BLaER1 treated with 17β-estradiol and CSF1 and Interleukin-3, amounts not matched to agents 10 nM and 100 nM (cell line): Measurements from ENCODE around the gene CEACAM21.
"Not testable (repeated sequence)": the region's sequence is repeated elsewhere in the genome, so short reads cannot be mapped to it uniquely, and the experiment has no call there.

Source experiments
- H3K27ac ChIP-seq, 11 experiments: shearing (Covaris generic); formaldehyde crosslinking; 2 replicates each; pipeline ENCODE4 v1.8.1; 2022
- H3K27me3 ChIP-seq, 11 experiments: shearing (Covaris generic); formaldehyde crosslinking; 2 replicates each; pipeline ENCODE4 v1.8.1; 2022
- H3K36me3 ChIP-seq, 11 experiments: shearing (Covaris generic); formaldehyde crosslinking; 2 replicates each; pipeline ENCODE4 v1.8.1; 2022
- H3K4me1 ChIP-seq, 10 experiments: shearing (Covaris generic); formaldehyde crosslinking; 2 replicates each; pipeline ENCODE4 v1.8.1; 2022
- H3K4me2 ChIP-seq, 11 experiments: shearing (Covaris generic); formaldehyde crosslinking; 2 replicates each; pipeline ENCODE4 v1.8.1; 2022
- H3K4me3 ChIP-seq, 10 experiments: shearing (Covaris generic); formaldehyde crosslinking; 2 replicates each; pipeline ENCODE4 v1.8.1; 2022
- H3K9ac ChIP-seq, 11 experiments: shearing (Covaris generic); formaldehyde crosslinking; 2 replicates each; pipeline ENCODE4 v1.8.1; 2022
- H3K9me3 ChIP-seq, 11 experiments: shearing (Covaris generic); formaldehyde crosslinking; replicated peaks in 1 of 11; 2 replicates each; pipeline ENCODE4 v1.8.1; 2022
- H4K20me1 ChIP-seq, 11 experiments: shearing (Covaris generic); formaldehyde crosslinking; 2 replicates each; pipeline ENCODE4 v1.8.1; 2022
- Cebpa-rat ChIP-seq, 11 experiments: shearing (Covaris generic); IDR thresholded peaks; 2 replicates each; pipeline ENCODE4 v1.8.1; 2022

The CEACAM21 gene

DNA sequence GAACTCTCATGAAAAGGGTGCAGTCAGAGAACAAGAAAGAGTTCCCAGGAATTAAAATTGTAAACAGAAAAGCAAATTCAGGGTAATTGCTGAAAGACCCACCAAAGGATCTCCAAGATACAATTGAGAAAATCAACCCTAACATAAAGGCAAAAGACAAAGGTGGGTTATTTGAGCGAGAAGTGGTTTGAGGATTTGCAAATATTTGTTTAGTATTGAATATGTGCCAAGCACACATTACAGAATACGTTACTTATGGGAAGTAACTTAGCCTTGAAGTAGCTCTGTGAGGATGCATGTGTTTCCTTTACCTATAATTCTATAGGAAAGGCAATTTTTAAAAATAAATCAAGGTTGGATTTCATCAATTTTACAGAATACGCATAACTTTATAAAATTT is 10.0 kb upstream of the CEACAM21 start:
- TF ChIP-seq Cebpa-rat (IDR thresholded peaks at IDR 0.05) = no peak
- Histone ChIP-seq H3K4me2 (peak overlapping the region in 3 of 11 experiments; percentile 13 to 28 (median 28); a peak in 4 of 22 replicates), H3K27me3 (peaks cover 0 to 15% (median 0%) of the 10 kb centered on the region in 11 experiments; a peak in 6 of 22 replicates), H3K36me3 (peaks cover 0 to 51% (median 25%) of the 10 kb centered on the region in 11 experiments; a peak in 15 of 22 replicates), H3K27ac (no peak overlapping the region), H4K20me1 (peaks cover 25 to 67% (median 39%) of the 10 kb centered on the region in 11 experiments; a peak in 20 of 22 replicates), H3K9ac (no peak overlapping the region), H3K4me1 (peaks cover 26 to 62% (median 50%) of the 10 kb centered on the region in 10 experiments), H3K9me3 (peaks cover 0 to 3% (median 0%) of the 10 kb centered on the region in 11 experiments; a peak in 2 of 22 replicates), H3K4me3 (no peak overlapping the region)

DNA sequence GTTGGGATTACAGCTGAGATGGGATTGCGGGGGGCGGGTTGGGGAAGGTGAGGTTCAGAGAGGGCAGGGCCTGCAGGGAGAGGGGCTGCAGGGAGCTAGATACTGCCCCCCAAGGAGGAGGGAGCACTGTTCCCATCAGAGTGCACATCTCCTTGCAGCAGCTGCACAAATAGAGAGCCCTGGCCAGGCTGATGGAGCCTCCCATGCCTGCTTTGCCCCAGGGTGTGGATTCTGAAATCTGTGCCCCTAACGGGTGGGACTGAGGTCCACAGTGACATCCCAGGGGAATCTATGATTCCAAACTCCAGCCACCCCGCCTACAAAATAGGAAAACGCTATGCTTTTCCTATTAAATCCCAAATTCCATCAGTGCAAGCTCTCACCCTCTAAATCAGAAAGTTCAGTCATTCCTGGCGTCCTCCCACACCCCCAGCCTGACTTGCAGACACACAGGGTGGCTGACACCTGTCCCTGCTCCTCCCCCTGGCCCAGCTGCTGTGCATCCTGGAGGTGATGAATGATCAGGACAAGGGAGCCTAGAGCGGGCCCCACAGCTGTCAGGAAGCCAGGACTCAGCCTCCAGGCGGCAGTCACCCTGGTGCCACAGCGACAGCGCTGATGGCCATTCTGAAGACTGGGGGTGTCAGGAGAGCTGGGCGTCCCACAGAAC is 6.3 kb upstream of the CEACAM21 start:
- Histone ChIP-seq H3K9me3 (peaks cover 0 to 3% (median 0%) of the 10 kb centered on the region in 11 experiments; a peak in 2 of 22 replicates), H3K36me3 (peaks cover 8 to 68% (median 47%) of the 10 kb centered on the region in 11 experiments; a peak in 21 of 22 replicates), H3K4me1 (peaks cover 8 to 35% (median 26%) of the 10 kb centered on the region in 10 experiments), H4K20me1 (peaks cover 18 to 73% (median 38%) of the 10 kb centered on the region in 11 experiments; a peak in 19 of 22 replicates), H3K27ac (no peak overlapping the region), H3K4me2 (peak overlapping the region in 4 of 11 experiments; percentile 2 to 35 (median 24); a peak in 5 of 22 replicates), H3K27me3 (peaks cover 0 to 4% (median 0%) of the 10 kb centered on the region in 11 experiments; a peak in 6 of 22 replicates), H3K4me3 (no peak overlapping the region), H3K9ac (peak overlapping the region in 3 of 11 experiments; percentile 6 to 49 (median 12); a peak in 2 of 22 replicates)
- no peak for TF ChIP-seq Cebpa-rat (IDR thresholded peaks at IDR 0.05)

DNA sequence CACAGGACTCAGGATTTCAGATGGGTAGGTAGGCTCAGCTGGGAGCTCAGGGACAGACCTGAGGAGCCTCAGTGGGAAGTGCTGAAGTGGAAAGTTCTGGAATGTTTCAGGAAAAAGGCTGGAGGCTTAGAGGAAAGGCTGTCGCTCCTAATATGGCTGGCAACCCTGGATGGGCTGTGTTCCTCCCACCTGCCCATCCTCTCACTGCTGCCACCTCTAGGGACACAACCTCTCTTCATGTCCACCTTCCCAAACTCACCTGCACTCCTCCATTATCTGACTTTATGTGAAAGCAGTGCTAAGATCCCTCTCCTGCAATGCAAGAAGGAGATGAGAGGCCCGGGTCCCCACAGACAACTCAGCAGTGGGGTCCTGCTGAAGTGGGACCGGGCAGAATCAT is 5.8 kb upstream of the CEACAM21 start:
- peak overlapping the region in 9 of 11 experiments; percentile 1 to 55 (median 16); a peak in 12 of 22 replicates for H3K4me2 ChIP-seq
- no peaks in the 10 kb centered on the region for H3K27me3 ChIP-seq
- H3K9me3 ChIP-seq = peaks cover 0 to 3% (median 0%) of the 10 kb centered on the region in 11 experiments; a peak in 2 of 22 replicates
- no peak overlapping the region for H3K4me3 ChIP-seq
- TF ChIP-seq Cebpa-rat (IDR thresholded peaks at IDR 0.05) = no peak
- peaks cover 18 to 67% (median 34%) of the 10 kb centered on the region in 11 experiments; a peak in 19 of 22 replicates for H4K20me1 ChIP-seq
- peaks cover 8 to 29% (median 21%) of the 10 kb centered on the region in 10 experiments; a peak in 19 of 20 replicates for H3K4me1 ChIP-seq
- H3K27ac ChIP-seq = no peak overlapping the region
- peak overlapping the region in 5 of 11 experiments; percentile 3 to 49 (median 12); a peak in 3 of 22 replicates for H3K9ac ChIP-seq
- H3K36me3 ChIP-seq = peaks cover 8 to 68% (median 47%) of the 10 kb centered on the region in 11 experiments; a peak in 21 of 22 replicates

DNA sequence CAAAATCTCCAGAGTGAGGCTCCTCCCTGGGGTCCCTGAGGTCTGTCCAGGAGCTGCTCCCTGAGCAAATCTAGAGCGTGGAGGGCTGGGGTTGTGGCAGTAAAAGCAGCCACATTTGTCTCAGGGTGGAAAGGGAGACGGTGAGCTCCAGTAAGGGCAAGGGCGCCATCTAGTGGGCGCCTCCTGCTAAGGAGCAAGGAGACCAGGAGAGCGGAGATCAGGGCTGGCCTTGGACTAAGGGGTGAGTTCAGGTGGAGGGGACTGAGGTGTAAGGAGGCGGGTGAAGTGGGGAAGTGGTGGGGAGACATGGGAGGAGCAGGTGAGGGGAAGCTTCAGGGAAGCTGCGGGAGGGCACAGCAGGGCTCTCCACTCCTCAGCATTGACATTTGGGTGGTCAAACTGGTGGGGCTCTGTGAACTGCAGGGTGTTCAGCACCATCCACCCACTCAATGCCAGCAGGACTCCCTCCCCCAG is 5.3 kb upstream of the CEACAM21 start:
- peak overlapping the region in 8 of 11 experiments; percentile 1 to 55 (median 15); a peak in 7 of 22 replicates for H3K4me2 ChIP-seq

DNA sequence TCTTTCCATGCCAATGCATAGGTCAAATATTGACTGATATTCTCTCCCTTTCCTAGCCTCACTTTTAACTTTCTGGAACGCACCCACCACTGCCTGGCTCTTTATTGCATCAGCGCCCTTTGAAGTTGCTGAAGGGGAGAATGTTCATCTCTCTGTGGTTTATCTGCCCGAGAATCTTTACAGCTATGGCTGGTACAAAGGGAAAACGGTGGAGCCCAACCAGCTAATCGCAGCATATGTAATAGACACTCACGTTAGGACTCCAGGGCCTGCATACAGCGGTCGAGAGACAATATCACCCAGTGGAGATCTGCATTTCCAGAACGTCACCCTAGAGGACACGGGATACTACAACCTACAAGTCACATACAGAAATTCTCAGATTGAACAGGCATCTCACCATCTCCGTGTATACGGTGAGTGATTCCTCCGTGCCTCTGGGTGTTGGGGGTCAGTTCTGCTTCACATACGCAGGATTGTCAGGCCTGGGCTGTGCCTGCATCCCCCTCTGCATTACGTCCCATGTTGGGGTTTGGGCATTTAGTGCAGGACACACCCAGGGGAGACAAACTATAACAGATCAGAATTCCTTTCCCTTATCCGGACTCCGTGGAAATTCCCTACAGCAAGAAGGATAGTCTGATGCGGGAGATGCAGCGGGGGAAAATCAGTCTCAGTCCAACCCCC is 1.3 kb downstream of the CEACAM21 start:
- Histone ChIP-seq H4K20me1 (peaks cover 0 to 5% (median 0%) of the 10 kb centered on the region in 11 experiments; a peak in 3 of 22 replicates), H3K9ac (peak overlapping the region in 5 of 11 experiments; percentile 72 to 84 (median 80); a peak in 8 of 22 replicates), H3K27me3 (no peaks in the 10 kb centered on the region), H3K27ac (peak overlapping the region in 7 of 11 experiments; percentile 80 to 89 (median 87); a peak in 13 of 22 replicates), H3K9me3 (peaks cover 34 to 39% (median 35%) of the 10 kb centered on the region in 11 experiments), H3K4me3 (0 out of 20 replicates have a peak overlapping the region, but pooled peaks of 1 of the 10 experiments have one; percentile 61), H3K4me1 (peaks cover 18 to 32% (median 25%) of the 10 kb centered on the region in 10 experiments), H3K4me2 (peak overlapping the region in 10 of 11 experiments; percentile 85 to 96 (median 93); a peak in 17 of 22 replicates), H3K36me3 (peaks cover 53 to 77% (median 69%) of the 10 kb centered on the region in 11 experiments)
- no peak for TF ChIP-seq Cebpa-rat (IDR thresholded peaks at IDR 0.05)

More for the DNA sequence above, 5.3 kb upstream of the CEACAM21 start:
- H3K9ac ChIP-seq = peak overlapping the region in 5 of 11 experiments; percentile 3 to 49 (median 12); a peak in 3 of 22 replicates
- peaks cover 0 to 3% (median 0%) of the 10 kb centered on the region in 11 experiments; a peak in 2 of 22 replicates for H3K9me3 ChIP-seq
- H3K27me3 ChIP-seq = no peaks in the 10 kb centered on the region
- no peak for TF ChIP-seq Cebpa-rat (IDR thresholded peaks at IDR 0.05)
- H3K4me3 ChIP-seq = no peak overlapping the region
- peaks cover 10 to 29% (median 21%) of the 10 kb centered on the region in 10 experiments for H3K4me1 ChIP-seq
- 0 out of 22 replicates have a peak overlapping the region, but pooled peaks of 1 of the 11 experiments have one; percentile 12 for H3K27ac ChIP-seq
- H3K36me3 ChIP-seq = peaks cover 8 to 68% (median 47%) of the 10 kb centered on the region in 11 experiments; a peak in 21 of 22 replicates
- H4K20me1 ChIP-seq = peaks cover 17 to 66% (median 33%) of the 10 kb centered on the region in 11 experiments; a peak in 19 of 22 replicates

DNA sequence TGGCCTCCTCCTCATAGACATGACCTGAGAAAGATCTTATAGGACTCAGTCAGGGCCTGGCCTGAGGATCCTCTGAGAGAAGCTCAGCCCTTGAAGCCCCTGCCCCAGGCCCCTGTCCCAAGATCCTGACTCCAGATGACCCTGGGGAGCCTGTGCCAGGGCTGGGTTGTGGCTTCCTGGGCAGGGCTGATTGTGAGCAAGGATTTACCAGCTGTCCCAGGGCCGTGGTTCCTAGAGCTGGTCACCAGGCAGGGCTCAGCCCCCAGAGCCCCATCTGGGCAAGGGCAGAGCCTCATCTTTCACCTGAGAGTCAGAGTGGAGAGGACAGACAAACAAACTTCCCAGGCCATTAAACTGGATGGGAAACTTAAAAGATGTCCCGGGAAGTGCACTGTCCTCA is 1.9 kb downstream of the CEACAM21 start:
- H4K20me1 ChIP-seq = peaks cover 0 to 4% (median 0%) of the 10 kb centered on the region in 11 experiments; a peak in 2 of 22 replicates
- peaks cover 39 to 44% (median 41%) of the 10 kb centered on the region in 11 experiments for H3K9me3 ChIP-seq
- no peaks in the 10 kb centered on the region for H3K27me3 ChIP-seq
- H3K4me1 ChIP-seq = peaks cover 18 to 32% (median 25%) of the 10 kb centered on the region in 10 experiments
- H3K9ac ChIP-seq = peak overlapping the region in 2 of 11 experiments; percentile 7 to 15; a peak in 2 of 22 replicates
- peak overlapping the region in 6 of 11 experiments; percentile 93 to 96 (median 94); a peak in 8 of 22 replicates for H3K4me2 ChIP-seq
- no peak overlapping the region for H3K4me3 ChIP-seq
- H3K36me3 ChIP-seq = peaks cover 59 to 77% (median 69%) of the 10 kb centered on the region in 11 experiments
- no peak for TF ChIP-seq Cebpa-rat (IDR thresholded peaks at IDR 0.05)
- peak overlapping the region in 4 of 11 experiments; percentile 17 to 87 (median 28); a peak in 2 of 22 replicates for H3K27ac ChIP-seq

DNA sequence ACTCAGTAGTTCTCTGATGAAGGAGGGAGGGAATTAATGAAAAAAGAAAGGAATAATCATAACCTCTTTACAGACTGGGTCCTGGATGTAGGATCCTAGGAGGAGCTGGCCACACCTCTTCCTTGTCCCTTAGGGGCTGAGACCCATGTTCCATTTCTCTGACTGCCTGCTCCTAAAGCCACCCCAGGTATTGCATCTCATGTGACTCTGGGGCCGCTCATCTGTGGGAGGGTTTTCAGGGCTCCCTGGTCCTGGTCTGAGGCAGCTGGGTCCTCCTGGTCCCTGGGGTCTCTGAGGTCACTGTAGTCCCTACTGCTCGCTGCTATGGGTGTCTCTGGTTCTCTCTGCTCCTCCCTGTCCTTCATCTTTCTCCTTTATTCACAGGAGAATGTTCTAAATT is 2.9 kb downstream of the CEACAM21 start:
- H3K4me3 ChIP-seq = no peak overlapping the region; a peak in 1 of 20 replicates
- peaks cover 18 to 32% (median 25%) of the 10 kb centered on the region in 10 experiments for H3K4me1 ChIP-seq
- TF ChIP-seq Cebpa-rat (IDR thresholded peaks at IDR 0.05) = no peak
- no peaks in the 10 kb centered on the region for H3K27me3 ChIP-seq
- H3K9ac ChIP-seq = no peak overlapping the region
- no peak overlapping the region for H3K27ac ChIP-seq
- peaks cover 46 to 52% (median 48%) of the 10 kb centered on the region in 11 experiments for H3K9me3 ChIP-seq
- no peak overlapping the region for H3K4me2 ChIP-seq
- H3K36me3 ChIP-seq = peaks cover 65 to 77% (median 70%) of the 10 kb centered on the region in 11 experiments
- no peaks in the 10 kb centered on the region; a peak in 1 of 22 replicates for H4K20me1 ChIP-seq

DNA sequence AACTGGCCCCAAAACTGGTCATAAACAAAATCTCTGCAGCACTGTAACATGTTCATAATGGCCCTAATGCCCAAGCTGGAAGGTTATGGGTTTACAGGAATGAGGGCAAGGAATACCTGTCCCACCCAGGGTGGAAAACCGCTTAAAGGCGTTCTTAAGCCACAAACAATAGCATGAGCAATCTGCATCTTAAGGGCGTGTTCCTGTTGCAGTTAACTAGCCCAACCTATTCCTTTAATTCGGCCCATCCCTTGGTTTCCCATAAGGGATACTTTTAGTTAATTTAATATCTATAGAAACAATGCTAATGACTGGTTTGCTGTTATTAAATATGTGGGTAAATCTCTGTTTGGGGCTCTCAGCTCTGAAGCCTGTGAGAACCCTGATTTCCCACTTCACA is 5.1 kb downstream of the CEACAM21 start:
- H3K9ac ChIP-seq, H4K20me1 ChIP-seq, H3K4me2 ChIP-seq, H3K27me3 ChIP-seq, H3K27ac ChIP-seq: not testable (repeated sequence)
- H3K4me1 ChIP-seq = peaks cover 10 to 26% (median 17%) of the 10 kb centered on the region in 10 experiments
- peaks cover 86 to 96% (median 90%) of the 10 kb centered on the region in 11 experiments for H3K36me3 ChIP-seq
- H3K4me3 ChIP-seq = peak overlapping the region in 5 of 10 experiments; percentile 28 to 38 (median 34); a peak in 6 of 20 replicates
- H3K9me3 ChIP-seq = peaks cover 46 to 52% (median 48%) of the 10 kb centered on the region in 11 experiments

DNA sequence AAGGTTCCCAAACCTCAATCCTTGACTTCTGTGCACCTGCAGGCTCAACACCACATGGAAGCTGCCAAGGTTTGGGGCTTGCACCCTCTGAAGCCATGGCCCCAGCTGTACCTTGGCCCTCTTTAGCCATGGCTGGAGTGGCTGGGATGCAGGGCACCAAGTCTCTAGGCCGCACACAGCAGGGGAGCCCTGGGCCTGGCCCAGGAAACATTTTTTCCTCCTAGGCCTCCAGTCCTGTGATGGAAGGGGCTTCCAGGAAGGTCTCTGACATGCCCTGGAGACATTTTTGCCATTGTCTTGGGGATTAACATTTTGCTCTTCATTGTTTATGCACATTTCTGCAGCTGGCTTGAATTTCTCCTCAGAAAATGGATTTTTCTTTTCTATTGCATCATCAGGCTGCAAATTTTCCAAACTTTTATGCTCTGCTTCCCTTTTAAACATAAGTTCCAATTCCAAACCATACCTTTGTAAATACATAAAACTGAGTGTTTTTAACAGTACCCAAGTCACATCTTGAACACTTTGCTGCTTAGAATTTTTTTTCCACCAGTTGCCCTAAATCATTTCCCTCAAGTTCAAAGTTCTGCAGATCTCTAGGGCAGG is 6.7 kb downstream of the CEACAM21 start:
- H4K20me1 ChIP-seq = peaks cover 0 to 21% (median 3%) of the 10 kb centered on the region in 11 experiments; a peak in 6 of 22 replicates
- peaks cover 46 to 52% (median 48%) of the 10 kb centered on the region in 11 experiments for H3K9me3 ChIP-seq
- not testable (repeated sequence) for H3K27ac ChIP-seq, H3K27me3 ChIP-seq, H3K9ac ChIP-seq, H3K4me2 ChIP-seq
- peaks cover 0 to 12% (median 2%) of the 10 kb centered on the region in 10 experiments; a peak in 10 of 20 replicates for H3K4me1 ChIP-seq
- H3K36me3 ChIP-seq = peaks cover 92 to 100% (median 98%) of the 10 kb centered on the region in 11 experiments
- H3K4me3 ChIP-seq = peak overlapping the region in 8 of 10 experiments; percentile 8 to 50 (median 26); a peak in 8 of 20 replicates
